ENCODE data around the gene MRPS12.

GRCh38 chr19:38899447-38900201 lies 31.1 kb upstream of the MRPS12 start, which contains the start of the genes NFKBIB and SIRT2:
- TF ChIP-seq, protein P1, sequence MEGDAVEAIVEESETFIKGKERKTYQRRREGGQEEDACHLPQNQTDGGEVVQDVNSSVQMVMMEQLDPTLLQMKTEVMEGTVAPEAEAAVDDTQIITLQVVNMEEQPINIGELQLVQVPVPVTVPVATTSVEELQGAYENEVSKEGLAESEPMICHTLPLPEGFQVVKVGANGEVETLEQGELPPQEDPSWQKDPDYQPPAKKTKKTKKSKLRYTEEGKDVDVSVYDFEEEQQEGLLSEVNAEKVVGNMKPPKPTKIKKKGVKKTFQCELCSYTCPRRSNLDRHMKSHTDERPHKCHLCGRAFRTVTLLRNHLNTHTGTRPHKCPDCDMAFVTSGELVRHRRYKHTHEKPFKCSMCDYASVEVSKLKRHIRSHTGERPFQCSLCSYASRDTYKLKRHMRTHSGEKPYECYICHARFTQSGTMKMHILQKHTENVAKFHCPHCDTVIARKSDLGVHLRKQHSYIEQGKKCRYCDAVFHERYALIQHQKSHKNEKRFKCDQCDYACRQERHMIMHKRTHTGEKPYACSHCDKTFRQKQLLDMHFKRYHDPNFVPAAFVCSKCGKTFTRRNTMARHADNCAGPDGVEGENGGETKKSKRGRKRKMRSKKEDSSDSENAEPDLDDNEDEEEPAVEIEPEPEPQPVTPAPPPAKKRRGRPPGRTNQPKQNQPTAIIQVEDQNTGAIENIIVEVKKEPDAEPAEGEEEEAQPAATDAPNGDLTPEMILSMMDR (conservative IDR thresholded peaks at IDR 0.05), result no peak
- TF ChIP-seq ZFX (IDR thresholded peaks at IDR 0.05), result peak; percentile 49; the same call in 1 of the 2 replicates
